Stimulated activated CD4-positive, alpha-beta T cell treated with anti-CD3 and anti-CD28 coated beads, Interleukin-1b, Interleukin-23, amount 100 ng/mL, for 48 hours (primary cell): Measurements from ENCODE around the gene PRKN.
"Not testable (repeated sequence)": the region's sequence is repeated elsewhere in the genome, so short reads cannot be mapped to it uniquely, and the experiment has no call there.

Source experiments
- DNase-seq: peaks from one replicate; pipeline ENCODE4 v3.0.0-alpha.2; 2020

The PRKN gene

GRCh38 chr6:161926324-161926723 is 801.2 kb downstream of the PRKN start:
- no peak for DNase-seq

- DNase-seq, result no peak
Measured at GRCh38 chr6:161924516-161925116, 803.0 kb downstream of the PRKN start.

GRCh38 chr6:161922631-161923119 is 804.9 kb downstream of the PRKN start:
- DNase-seq, result peak; percentile 4

GRCh38 chr6:161921602-161922395 is 805.8 kb downstream of the PRKN start:
- DNase-seq, result no peak

GRCh38 chr6:161919691-161920090 is 807.9 kb downstream of the PRKN start:
- no peak for DNase-seq

- no peak for DNase-seq
Measured at GRCh38 chr6:161918628-161919205, 808.8 kb downstream of the PRKN start.

- DNase-seq, result no peak
Measured at GRCh38 chr6:161918109-161918531, 809.4 kb downstream of the PRKN start.

- no peak for DNase-seq
Measured at GRCh38 chr6:161917645-161918044, 809.9 kb downstream of the PRKN start.

- DNase-seq, result no peak
Measured at GRCh38 chr6:161915456-161915964, 812.1 kb downstream of the PRKN start.

GRCh38 chr6:161908872-161909271 is 818.7 kb downstream of the PRKN start:
- DNase-seq, result no peak

GRCh38 chr6:161906571-161906970 is 821.0 kb downstream of the PRKN start:
- DNase-seq, result no peak

- DNase-seq, result no peak
Measured at GRCh38 chr6:161903584-161904212, 823.9 kb downstream of the PRKN start.

GRCh38 chr6:161901740-161902426 is 825.7 kb downstream of the PRKN start:
- DNase-seq, result no peak

GRCh38 chr6:161894436-161894835 is 833.1 kb downstream of the PRKN start:
- no peak for DNase-seq

- no peak for DNase-seq
Measured at GRCh38 chr6:161891542-161891941, 836.0 kb downstream of the PRKN start.

GRCh38 chr6:161890832-161891297 is 836.7 kb downstream of the PRKN start:
- DNase-seq, result no peak

- DNase-seq, result no peak
Measured at GRCh38 chr6:161890133-161890831, 837.3 kb downstream of the PRKN start.

GRCh38 chr6:161889324-161889723 is 838.2 kb downstream of the PRKN start:
- DNase-seq, result no peak

- not testable (repeated sequence) for DNase-seq
Measured at GRCh38 chr6:161886545-161886944, 841.0 kb downstream of the PRKN start.

- DNase-seq, result no peak
Measured at GRCh38 chr6:161884782-161885181, 842.8 kb downstream of the PRKN start.

- DNase-seq, result no peak
Measured at GRCh38 chr6:161882196-161882765, 845.3 kb downstream of the PRKN start.
